ENCODE results near the gene DNAH5.

GRCh38 chr5:13749766-13750165 is 194.7 kb downstream of the DNAH5 start:
- TF ChIP-seq EZH2phosphoT487 (IDR thresholded peaks at IDR 0.05; ENCODE audit: unreplicated experiment) = no peak
- TF ChIP-seq EZH2 (IDR thresholded peaks at IDR 0.05; ENCODE audit: low read depth, unreplicated experiment) = no peak
- TF ChIP-seq POLR2AphosphoS5 (IDR thresholded peaks at IDR 0.05; ENCODE audit: low read depth) = no peak
- TF ChIP-seq, protein P1, sequence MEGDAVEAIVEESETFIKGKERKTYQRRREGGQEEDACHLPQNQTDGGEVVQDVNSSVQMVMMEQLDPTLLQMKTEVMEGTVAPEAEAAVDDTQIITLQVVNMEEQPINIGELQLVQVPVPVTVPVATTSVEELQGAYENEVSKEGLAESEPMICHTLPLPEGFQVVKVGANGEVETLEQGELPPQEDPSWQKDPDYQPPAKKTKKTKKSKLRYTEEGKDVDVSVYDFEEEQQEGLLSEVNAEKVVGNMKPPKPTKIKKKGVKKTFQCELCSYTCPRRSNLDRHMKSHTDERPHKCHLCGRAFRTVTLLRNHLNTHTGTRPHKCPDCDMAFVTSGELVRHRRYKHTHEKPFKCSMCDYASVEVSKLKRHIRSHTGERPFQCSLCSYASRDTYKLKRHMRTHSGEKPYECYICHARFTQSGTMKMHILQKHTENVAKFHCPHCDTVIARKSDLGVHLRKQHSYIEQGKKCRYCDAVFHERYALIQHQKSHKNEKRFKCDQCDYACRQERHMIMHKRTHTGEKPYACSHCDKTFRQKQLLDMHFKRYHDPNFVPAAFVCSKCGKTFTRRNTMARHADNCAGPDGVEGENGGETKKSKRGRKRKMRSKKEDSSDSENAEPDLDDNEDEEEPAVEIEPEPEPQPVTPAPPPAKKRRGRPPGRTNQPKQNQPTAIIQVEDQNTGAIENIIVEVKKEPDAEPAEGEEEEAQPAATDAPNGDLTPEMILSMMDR (conservative IDR thresholded peaks at IDR 0.05; ENCODE audit: low read depth in 2 of 2) = no peak
- no peak for TF ChIP-seq REST (IDR thresholded peaks at IDR 0.05; ENCODE audit: unreplicated experiment)
- no peak for TF ChIP-seq STAT1 (IDR thresholded peaks at IDR 0.05; ENCODE audit: unreplicated experiment)
- no peak for TF ChIP-seq ZNF114 (CRISPR knock-in tag; IDR thresholded peaks at IDR 0.05)
- no peak for TF ChIP-seq CREB1 (CRISPR knock-in tag; IDR thresholded peaks at IDR 0.05; ENCODE audit: low read depth)
- TF ChIP-seq, protein P2, sequence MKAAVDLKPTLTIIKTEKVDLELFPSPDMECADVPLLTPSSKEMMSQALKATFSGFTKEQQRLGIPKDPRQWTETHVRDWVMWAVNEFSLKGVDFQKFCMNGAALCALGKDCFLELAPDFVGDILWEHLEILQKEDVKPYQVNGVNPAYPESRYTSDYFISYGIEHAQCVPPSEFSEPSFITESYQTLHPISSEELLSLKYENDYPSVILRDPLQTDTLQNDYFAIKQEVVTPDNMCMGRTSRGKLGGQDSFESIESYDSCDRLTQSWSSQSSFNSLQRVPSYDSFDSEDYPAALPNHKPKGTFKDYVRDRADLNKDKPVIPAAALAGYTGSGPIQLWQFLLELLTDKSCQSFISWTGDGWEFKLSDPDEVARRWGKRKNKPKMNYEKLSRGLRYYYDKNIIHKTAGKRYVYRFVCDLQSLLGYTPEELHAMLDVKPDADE (IDR thresholded peaks at IDR 0.05) = no peak

Measured in GM23338 (cell line).